HFF-Myc (cell line): Measurements from ENCODE around the gene TOP3B.

Experiments
- DNase-seq: peaks from one replicate; pipeline ENCODE4 v3.0.0-alpha.2; 2011; ENCODE audit warnings: low read depth; ENCODE audit errors: extremely low read depth
- H3K4me3 ChIP-seq: replicated peaks from 2 replicates; pipeline ENCODE4 v1.5.1; 2011; ENCODE audit warnings: low read depth, mild to moderate bottlenecking, control low read depth, low read length
- TF ChIP-seq, protein P1 (sequence below): IDR thresholded peaks from 2 replicates; pipeline ENCODE4 v1.5.1; 2012; ENCODE audit warnings: mild to moderate bottlenecking, low read depth, low read length, control low read depth; ENCODE audit errors: missing control alignments

TOP3B gene

DNA sequence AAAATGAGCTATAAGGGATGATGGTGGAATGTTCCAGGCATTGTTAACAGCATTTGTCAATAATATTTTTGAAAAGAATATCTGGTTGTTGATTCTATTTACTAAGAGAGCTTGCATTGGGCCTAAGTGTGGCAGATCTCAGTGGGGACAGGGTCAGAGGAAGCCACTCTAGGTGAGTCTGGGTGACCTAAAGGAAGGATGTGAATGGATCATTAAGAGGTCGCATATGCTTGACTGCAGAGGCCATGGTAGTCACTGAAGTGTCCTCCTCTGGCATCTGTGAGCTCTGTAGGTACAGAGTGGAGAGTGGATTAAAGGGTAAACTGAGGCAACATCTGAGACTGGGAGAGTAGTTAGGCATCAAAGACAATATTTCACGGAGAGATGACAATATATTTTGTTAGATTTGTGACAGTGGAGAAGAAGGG lies 37.9 kb upstream of the TOP3B start:
- TF ChIP-seq, protein P1, sequence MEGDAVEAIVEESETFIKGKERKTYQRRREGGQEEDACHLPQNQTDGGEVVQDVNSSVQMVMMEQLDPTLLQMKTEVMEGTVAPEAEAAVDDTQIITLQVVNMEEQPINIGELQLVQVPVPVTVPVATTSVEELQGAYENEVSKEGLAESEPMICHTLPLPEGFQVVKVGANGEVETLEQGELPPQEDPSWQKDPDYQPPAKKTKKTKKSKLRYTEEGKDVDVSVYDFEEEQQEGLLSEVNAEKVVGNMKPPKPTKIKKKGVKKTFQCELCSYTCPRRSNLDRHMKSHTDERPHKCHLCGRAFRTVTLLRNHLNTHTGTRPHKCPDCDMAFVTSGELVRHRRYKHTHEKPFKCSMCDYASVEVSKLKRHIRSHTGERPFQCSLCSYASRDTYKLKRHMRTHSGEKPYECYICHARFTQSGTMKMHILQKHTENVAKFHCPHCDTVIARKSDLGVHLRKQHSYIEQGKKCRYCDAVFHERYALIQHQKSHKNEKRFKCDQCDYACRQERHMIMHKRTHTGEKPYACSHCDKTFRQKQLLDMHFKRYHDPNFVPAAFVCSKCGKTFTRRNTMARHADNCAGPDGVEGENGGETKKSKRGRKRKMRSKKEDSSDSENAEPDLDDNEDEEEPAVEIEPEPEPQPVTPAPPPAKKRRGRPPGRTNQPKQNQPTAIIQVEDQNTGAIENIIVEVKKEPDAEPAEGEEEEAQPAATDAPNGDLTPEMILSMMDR, result no peak
- no peak for DNase-seq
- no peak overlapping the region for H3K4me3 ChIP-seq

DNA sequence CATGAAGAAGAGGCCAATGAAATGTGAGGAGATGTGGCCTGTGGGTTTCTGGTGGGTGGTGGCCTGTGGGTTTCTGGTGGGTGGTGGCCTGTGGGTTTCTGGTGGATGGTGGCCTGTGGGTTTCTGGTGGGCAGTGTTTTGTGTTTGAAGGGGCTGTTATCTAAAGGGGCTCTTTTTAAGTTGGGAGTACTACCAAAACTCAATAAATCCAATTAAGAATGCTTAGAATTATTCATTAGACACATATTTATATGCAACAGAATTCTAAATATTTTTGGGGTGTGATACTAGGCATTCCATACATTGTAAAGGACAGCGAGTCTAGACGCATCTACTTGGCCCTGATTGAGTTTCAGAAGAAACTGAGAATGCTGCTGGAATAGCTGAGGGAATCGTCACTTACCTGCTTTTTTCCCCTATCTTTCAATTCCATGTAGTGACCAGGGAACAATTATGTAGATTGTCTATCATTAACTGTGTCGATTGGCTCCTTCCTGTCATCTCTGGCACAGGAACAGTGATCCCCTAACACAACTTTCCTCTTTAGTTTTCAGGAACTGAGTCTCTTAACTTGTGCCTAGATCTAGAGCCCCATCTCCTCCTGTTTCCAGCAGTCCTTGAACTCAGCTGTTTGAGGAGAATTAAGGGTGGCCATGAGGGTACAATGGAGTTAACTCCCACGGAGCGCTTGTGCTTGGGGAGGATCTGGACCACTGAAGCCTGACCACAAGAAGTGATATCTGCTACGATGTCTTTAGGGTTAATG lies 37.3 kb upstream of the TOP3B start:
- DNase-seq, result no peak
- H3K4me3 ChIP-seq, result no peak overlapping the region
- TF ChIP-seq, protein P1, result no peak

DNA sequence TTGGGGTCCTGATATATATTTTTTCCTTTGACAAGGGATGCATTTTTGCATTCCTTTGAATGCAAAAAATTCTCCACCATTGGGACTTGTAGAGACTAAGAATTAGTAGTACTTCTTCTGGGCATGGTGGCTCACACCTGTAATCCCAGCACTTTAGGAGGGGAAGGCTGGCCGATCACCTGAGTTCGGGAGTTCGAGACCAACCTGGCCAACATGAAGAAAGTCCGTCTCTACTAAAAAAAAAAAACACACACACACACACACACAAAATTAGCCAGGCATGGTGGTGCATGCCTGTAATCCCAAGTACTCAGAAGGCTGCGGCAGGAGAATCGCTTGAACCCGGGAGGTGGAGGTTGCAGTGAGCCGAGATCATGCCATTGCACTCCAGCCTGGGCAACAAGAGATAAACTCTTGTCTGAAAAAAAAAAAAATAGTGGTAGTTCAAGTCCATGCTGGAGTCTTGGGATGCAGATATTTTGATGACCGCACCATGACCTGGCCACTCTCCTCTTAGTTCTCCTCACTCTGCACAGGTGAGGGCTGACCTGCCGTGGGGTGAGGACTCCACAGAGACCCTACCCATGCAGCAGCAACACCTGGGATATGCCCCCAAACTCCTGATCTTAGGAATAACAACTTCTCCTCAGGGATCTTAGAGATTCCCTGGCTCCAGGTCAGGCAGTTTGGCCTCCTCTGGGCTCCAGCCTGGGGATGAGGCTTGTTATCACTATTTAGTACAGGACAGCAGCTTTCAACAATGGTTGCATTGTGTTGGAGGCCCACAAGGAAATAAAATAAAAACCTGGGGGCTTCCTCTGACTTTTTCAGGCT lies 36.5 kb upstream of the TOP3B start:
- DNase-seq, result no peak
- TF ChIP-seq, protein P1, result no peak
- H3K4me3 ChIP-seq, result no peak overlapping the region

DNA sequence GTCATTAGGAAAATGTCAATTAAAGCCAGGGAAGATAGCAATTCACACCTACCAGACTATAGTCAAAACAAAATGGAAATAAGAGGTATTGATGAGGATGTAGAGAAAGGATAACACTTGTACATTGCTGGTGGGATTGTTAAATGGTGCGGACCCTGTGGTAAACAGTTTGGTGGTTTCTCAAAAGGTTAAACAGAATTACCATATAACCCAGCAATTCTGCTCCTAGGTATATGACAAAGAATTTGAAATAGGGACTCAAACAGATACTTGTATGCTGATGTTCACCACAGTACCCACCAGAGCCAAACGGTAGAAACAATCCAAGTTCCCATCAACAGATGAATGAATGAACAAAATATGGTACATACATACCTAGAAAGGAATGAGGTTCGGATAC lies 33.0 kb upstream of the TOP3B start:
- TF ChIP-seq, protein P1, result no peak
- no peak overlapping the region for H3K4me3 ChIP-seq
- DNase-seq, result no peak

DNA sequence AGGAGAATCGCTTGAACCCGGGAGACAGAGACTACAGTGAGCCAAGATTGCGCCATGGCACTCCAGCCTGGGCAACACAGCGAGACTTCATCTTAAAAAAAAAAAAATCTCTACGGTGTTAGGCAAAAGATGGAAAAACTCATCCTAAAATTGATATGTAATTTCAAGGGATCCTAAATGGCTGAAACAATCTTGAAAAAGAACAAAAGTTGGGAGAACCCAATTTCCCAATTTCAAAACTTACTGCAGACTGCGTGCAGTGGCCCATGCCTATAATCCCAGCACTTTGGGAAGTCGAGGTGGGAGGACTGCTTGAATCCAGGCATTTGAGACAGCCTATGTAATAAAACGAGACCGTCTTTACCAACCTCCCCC lies 31.7 kb upstream of the TOP3B start:
- no peak overlapping the region for H3K4me3 ChIP-seq
- DNase-seq, result no peak
- TF ChIP-seq, protein P1, result no peak

DNA sequence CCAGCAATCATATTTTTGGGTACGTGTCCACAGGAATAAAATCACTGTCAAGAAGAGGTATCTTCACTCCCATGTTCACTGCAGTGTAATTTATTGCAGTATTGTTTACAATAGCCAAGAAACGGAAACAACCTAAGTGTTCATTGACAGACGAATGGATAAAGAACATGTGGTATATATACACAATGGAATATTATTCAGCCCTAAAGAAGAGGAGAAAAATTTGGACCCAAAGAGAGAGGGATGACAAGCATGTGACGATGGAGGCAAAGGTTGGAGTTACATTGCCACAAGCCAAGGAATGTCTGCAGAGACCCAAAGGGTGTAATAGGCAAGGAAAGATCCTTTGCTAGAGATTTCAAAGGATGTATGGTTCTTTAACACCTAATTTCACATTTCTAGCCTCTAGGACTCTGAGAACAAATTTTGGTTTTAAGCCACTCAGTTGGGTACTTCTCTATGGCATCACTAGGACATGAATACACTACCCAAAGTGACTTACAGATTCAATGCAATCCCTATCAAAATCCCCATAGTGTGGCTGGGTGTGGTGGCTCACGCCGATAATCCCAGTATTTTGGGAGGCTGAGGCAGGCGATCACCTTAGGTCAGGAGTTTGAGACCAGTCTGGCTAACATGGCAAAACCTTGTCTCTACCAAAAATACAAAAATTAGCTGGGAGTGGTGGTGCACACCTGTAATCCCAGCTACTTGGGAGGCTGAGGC lies 31.1 kb upstream of the TOP3B start:
- no peak for DNase-seq

More for the DNA sequence above, 31.1 kb upstream of the TOP3B start:
- H3K4me3 ChIP-seq, result no peak overlapping the region
- TF ChIP-seq, protein P1, result no peak
